ENCODE results near the gene ADM5.

Gene ADM5

GRCh38 chr19:49658566-49659442 is 30.6 kb upstream of the ADM5 start:
- DNase-seq = no peak

DNA sequence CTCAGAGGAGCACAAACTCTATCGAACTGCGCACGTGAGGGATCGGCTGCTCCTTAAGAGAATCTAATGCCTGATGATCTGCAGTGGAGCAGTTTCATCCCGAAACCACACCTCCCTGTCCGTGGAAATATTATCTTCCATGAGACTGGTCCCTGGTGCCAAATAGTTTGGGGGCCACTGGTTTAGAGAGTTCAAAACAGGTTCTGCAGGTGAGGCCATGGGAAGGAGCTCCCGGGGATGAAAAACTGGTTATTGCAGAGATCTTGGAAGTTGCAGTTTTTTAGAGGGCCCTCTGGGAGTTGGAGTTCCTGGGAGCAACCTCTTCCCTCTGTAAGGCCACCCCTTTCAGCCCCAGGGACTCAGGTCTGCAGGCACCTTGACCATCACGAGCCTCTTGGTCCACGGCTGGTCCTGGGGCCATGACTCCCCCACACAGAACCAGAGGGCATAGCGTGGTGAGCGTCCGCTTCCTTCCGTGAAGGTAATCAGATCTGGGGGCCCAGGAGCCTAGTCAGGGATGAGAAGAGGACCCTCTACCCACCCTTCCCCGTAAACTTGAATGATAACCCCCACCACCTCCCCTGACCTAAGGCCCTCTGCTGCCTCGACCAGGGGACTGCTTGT is 28.9 kb upstream of the ADM5 start:
- no peak for DNase-seq

- DNase-seq = no peak
These were observed 27.4 kb upstream of the ADM5 start for GRCh38 chr19:49662011-49662410.

DNA sequence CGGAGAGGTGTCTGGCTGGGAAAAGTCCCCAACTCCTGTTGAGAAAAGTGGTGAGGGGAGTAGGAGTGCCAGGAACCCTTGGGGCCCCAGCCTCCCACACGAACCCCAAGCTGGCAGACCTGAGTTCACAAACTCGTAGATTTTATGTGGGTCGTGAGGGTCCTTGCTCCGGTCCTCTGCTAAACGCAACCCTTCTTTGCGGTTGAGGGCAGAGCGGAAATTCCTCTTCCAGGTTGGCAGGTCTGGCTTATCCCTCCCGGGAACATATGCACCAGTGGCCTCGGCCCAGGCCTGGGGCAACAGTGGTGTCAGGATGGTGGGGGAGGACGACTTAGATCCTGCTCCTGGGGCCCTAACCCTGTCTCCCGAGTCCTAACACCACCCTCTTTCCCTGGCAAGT is 26.2 kb upstream of the ADM5 start:
- DNase-seq = no peak

GRCh38 chr19:49664171-49665035 is 25.0 kb upstream of the ADM5 start:
- DNase-seq = peak; percentile 73 to 81

GRCh38 chr19:49665036-49665350 is 24.4 kb upstream of the ADM5 start:
- DNase-seq = no peak

GRCh38 chr19:49665351-49666119 is 23.9 kb upstream of the ADM5 start, which contains the start of the genes BCL2L12 and IRF3:
BCL2L12 (plus strand) TSS chr19:49665933; CDS start chr19:49666693, 760 bp downstream.
IRF3 (minus strand) TSS chr19:49665857; CDS start chr19:49664838, 1,019 bp downstream.
- DNase-seq = peak; percentile 90 to 91

DNA sequence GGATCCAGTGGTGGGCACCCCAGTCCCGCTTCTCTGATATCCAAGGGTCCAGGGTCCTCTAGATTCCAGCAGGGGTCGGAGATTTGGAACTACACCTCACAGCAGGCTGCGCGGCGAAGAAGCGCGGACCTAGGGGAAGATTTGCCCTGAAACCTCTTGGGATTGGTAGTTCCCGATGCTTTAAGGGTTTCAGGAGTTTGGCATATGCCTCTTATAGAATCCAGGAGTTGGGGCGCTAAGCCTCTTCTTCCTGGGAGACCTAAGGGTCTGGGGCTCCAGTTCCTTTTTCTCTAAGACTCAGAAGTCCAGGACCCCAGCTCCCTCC is 23.3 kb upstream of the ADM5 start:
- no peak for DNase-seq

- no peak for DNase-seq
These were observed 21.9 kb upstream of the ADM5 start for GRCh38 chr19:49667473-49667872.

DNA sequence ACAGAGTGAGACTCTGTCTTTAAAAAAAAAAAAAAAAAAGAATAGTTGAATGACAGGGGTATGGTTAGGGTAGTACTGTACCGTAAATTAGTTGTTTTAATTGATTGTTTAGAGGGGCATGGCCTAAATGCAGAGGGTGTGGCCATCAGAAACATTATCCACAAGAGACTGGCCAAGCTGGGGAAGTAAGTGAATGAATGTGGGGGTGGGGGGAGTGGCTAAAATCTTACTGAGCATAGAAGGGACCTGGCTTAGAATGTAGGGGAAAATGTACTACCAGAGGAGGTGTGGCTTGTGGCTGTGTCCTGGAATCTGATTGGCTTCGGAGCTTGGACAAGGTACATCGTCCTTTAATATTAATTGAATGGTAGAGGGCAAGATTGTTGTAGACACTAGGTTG is 19.9 kb upstream of the ADM5 start:
- no peak for DNase-seq

DNA sequence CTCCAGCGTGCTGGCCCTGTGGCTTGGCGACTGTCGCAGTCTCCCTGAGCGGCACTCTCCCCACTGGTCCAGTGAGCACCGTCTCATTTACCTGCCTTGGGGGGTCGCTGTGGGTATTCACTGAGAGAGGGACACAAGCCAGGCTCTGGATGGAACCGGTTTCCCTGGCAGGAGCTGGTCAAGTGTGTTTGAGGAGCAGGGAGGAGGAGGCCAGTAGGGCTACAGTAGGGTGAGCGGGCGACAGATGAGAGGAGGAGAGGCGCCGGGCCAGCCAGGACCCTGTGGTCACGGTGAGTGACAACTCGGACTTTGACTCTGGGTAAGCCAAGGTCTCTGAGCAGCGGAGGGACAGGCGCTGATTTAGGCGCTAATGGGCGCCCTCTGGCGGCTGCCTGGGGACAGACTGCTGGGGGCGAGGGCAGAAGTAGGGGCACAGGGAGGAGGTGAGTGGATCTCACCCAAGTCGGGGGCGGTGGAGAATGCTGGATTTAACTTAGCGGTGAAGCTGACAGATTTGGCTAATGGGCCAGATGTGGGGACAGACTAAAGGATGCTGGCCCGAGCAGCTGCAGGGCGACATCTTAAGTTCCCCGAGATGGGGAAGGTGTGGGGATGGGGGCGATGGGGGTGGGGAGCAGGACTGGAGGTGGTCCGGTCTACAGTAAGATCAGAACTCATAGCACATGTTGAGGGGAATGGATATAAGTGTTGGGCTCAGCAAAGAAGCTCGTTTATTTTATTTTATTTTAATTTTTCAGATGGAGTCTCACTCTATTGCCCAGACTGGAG is 17.1 kb upstream of the ADM5 start:
- DNase-seq = peak; percentile 57 to 67

DNA sequence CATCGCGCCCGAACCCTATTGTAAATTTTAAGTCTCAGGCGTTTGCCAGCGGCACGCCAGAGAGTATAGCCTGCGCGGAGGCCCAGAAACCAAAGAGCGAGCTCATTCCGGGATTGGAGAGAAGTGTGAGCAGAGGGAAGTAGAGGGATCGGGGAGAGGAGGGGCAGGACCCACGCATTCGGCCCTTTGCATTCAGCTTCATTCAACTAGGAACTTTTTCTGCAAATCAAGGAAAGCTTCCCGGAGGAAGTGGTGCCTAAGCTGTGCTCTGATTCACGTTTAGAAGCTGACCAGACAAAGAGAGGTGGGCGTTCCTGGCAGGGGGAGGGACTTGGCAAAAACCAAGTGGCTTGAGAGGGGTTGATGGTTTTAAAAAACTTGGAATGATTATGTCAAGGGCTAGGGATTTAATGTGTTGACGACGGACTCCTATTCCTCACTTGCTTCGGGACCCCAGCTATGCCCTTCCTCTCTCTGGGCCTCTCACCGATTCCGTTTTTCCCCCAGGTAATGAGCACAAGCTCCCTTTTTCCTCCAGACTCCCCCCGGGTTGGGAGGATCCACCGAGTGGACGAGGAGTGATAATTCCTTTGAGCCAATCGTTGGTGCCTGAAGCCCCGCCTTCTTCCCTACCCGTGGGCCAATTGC is 13.1 kb upstream of the ADM5 start:
- peak; percentile 91 to 97 for DNase-seq

GRCh38 chr19:49676784-49677230 is 12.6 kb upstream of the ADM5 start:
- peak; percentile 100 for DNase-seq

DNA sequence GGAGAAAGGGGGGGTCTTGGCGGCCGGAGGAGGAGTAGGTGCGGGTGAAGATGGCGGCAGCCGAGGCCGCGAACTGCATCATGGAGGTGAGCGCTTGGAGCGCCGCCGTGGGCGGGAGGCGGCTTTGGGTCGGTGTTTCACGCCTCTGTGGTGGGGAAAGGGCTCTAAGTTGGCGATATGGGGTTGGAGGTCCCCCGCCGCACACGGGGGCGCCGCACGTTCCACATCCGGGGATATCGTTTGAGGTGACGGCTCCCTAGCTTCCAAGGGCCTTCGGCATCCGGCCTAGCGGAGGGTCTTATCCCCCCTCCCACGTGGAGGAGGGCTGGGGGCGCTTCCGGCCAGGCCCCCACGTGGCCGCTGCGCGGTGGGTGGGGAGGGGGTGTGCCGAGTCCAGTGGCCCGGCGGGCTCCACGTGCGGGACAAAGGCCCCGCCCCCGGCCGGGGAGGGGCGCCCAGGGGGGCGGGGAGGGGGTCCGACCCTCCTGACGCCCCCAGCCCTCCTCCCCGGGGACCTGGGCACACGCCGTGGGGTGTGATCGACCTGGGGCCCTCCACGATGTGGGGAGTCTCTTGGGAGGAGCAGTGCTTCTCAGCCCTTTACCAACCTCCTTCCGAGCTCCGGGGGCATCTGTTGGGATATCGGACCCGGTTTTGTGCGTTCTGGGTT is 12.0 kb upstream of the ADM5 start, which contains the start of gene PRMT1:
Gene PRMT1 (plus strand): TSS at position 41 of the 670 bp plus-strand sequence. CDS start 10 bp downstream, at position 51.
- DNase-seq = no peak

DNA sequence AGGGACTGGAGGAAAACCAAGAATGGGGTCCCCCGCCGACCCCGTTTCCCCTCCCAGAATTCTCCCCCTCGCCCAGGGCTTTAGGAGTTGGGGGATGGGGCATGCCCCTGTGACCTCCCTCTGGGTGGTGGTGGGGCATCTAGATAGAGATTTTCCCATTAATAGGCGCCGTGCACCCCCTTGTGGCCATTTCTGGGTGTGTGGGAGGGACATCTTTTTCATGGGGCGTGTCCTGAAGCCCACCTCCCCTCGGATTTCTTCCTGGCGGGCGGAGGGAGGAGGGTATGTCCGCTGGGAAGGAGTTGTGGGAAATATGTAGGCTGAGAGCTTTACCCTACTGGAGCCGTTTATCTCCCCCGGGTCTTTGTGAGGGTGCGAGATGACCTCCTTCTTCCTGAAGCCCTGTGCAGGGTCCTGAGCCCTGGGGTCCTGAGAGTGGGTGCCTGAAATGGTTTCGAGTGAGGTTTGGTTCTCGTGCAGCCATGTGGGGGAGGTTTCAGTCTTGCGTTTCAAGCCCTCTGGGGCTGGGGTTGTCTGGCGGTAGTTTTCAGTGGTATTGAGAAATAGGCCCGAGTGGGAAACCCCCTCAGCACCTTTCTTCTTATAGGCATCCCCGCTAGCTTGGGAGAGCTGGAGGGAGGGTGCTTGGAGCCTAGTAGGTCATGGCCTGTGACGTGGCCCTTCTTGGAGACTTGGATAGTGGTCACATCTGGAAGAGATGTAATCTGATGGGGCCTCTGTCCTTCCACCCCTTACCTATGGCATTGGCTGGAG is 11.3 kb upstream of the ADM5 start:
- peak; percentile 18 to 24 for DNase-seq

DNA sequence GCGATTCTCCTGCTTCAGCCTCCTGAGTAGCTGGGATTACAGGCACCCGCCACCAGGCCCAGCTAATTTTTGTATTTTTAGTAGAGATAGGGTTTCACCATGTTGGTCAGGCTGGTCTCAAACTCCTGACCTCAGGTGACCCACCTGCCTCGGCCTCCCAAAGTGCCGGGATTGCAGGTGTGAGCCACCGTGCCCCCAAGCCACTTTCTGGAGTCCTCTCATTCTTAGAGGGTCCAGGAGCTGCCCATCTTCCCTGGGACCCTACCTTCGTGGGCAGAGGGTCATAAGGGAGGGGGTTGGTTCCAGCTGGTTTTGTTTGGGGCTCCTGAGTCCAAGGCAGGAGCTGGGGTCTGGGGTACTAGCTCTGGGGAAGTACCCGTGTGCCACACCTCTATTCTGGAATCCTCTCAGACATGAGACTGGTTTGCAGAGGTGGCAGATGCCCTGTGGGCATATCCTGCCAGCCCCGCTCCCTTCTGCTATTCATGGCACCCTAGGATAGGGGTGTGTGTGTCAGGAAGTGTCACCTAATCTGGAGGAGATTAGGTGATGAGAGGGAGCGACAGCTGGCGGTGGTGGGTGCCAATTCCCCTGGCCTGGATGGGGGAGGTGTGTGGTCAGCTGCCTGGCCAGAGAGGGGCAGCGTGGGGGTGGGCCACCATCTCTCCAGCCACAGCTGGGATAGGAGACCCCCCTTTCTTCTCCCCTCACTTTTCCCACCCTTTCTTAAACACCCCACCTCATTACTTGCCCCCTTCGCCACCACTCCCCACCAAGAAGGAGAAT is 10.2 kb upstream of the ADM5 start:
- no peak for DNase-seq

GRCh38 chr19:49679771-49680413 is 9.5 kb upstream of the ADM5 start:
- DNase-seq = no peak

Data from hippocampal formation (tissue), 2 donors.